HG02981 (cell line): ENCODE data around the gene FAT1.

ENCODE experiments used
- ATAC-seq: cut with Tn5 transposase; IDR thresholded peaks from one replicate; pipeline ENCODE4 v1.9.1; 2021; ENCODE audit warnings: mild to moderate bottlenecking, moderate library complexity; ENCODE audit not compliant: unreplicated experiment

The FAT1 gene

GRCh38 chr4:186724864-186725468 lies 1.3 kb upstream of the FAT1 start:
- ATAC-seq, result no peak

- ATAC-seq, result no peak
Observed at GRCh38 chr4:186724058-186724863, 605 bp upstream of the FAT1 start.

- no peak for ATAC-seq
Observed at GRCh38 chr4:186722796-186723291, 812 bp downstream of the FAT1 start.

GRCh38 chr4:186719925-186720694 lies 3.5 kb downstream of the FAT1 start:
- ATAC-seq, result no peak

- ATAC-seq, result no peak
Observed at GRCh38 chr4:186717556-186717955, 6.1 kb downstream of the FAT1 start.

- no peak for ATAC-seq
Observed at GRCh38 chr4:186715077-186715476, 8.6 kb downstream of the FAT1 start.

GRCh38 chr4:186714006-186714675 lies 9.5 kb downstream of the FAT1 start:
- ATAC-seq, result no peak

- no peak for ATAC-seq
Observed at GRCh38 chr4:186712690-186713089, 11.0 kb downstream of the FAT1 start.

GRCh38 chr4:186710521-186711119 lies 13.0 kb downstream of the FAT1 start:
- no peak for ATAC-seq

- no peak for ATAC-seq
Observed at GRCh38 chr4:186709517-186709916, 14.1 kb downstream of the FAT1 start.

- no peak for ATAC-seq
Observed at GRCh38 chr4:186708554-186708953, 15.1 kb downstream of the FAT1 start.

GRCh38 chr4:186707996-186708395 lies 15.7 kb downstream of the FAT1 start:
- no peak for ATAC-seq

- ATAC-seq, result no peak
Observed at GRCh38 chr4:186707574-186707973, 16.1 kb downstream of the FAT1 start.

- no peak for ATAC-seq
Observed at GRCh38 chr4:186704057-186704456, 19.6 kb downstream of the FAT1 start.

GRCh38 chr4:186703510-186703909 lies 20.1 kb downstream of the FAT1 start:
- ATAC-seq, result no peak

- ATAC-seq, result no peak
Observed at GRCh38 chr4:186702940-186703339, 20.7 kb downstream of the FAT1 start.

- ATAC-seq, result no peak
Observed at GRCh38 chr4:186702297-186702696, 21.4 kb downstream of the FAT1 start.

- ATAC-seq, result no peak
Observed at GRCh38 chr4:186701788-186702187, 21.9 kb downstream of the FAT1 start.

- no peak for ATAC-seq
Observed at GRCh38 chr4:186701273-186701672, 22.4 kb downstream of the FAT1 start.

GRCh38 chr4:186700746-186701145 lies 22.9 kb downstream of the FAT1 start:
- ATAC-seq, result no peak
